Prostate gland (tissue), 2 donors: ENCODE data around the gene SEPTIN8.

ENCODE experiments used
- POLR2AphosphoS5 ChIP-seq: sonication (generic); formaldehyde crosslinking; IDR thresholded peaks from one replicate; pipeline ENCODE4 v1.6.1; 2017; ENCODE audit warnings: antibody characterized with exemption
- TF ChIP-seq, protein P1 (sequence below), 4 experiments: fragments of 200-600 bp in 2 of 4; fragments of 450-650 bp in 2 of 4; sonication (generic) in 2 of 4; IDR thresholded peaks; 1 replicate in 3 of 4; 2 replicates in 1 of 4; pipeline ENCODE4 v1.5.1; 2016 to 2019; ENCODE audit warnings: antibody characterized with exemption in 4 of 4, mild to moderate bottlenecking in 2 of 4, moderate library complexity in 2 of 4

DNA sequence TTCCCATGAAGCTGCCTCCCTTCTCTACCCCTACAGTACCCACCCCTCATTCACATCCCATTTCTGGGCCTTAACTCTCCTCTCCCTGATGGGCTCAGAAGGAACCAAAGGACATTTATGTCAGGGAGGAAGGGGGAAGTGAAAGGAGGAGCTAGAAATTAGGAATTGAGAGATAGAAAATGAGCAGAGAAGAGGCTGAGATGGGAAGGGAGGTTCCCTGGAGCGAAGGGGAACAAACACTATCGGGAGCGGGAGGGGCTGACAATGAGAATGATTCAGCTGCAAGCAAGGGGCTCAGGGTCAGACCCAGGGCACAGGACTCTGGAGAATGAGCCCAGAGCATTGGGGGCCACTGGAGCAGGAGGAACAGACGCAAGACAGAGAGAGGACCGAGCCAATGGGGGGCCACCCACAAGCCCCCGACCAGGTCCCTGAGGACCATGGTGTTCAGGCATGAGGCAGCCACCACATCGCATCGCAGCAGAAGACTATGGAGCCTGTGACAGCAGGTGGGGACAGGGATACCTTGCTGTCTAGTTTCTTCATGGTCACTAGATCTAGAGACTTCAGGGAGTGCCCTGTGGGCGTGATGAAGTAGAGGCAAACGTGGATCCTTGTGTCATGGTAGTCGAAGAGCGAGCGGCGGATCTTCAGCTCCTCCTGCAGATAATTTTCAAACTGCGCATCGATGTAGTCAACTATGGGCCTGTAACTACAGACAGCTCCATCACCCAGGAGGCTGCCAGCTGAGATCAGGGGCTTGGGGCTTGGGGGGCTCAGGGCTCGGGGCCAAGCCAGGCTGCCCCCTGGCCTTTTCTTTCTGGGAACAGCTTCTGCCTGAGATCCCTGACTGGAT, 13.6 kb downstream of the SEPTIN8 start:
- TF ChIP-seq, protein P1, sequence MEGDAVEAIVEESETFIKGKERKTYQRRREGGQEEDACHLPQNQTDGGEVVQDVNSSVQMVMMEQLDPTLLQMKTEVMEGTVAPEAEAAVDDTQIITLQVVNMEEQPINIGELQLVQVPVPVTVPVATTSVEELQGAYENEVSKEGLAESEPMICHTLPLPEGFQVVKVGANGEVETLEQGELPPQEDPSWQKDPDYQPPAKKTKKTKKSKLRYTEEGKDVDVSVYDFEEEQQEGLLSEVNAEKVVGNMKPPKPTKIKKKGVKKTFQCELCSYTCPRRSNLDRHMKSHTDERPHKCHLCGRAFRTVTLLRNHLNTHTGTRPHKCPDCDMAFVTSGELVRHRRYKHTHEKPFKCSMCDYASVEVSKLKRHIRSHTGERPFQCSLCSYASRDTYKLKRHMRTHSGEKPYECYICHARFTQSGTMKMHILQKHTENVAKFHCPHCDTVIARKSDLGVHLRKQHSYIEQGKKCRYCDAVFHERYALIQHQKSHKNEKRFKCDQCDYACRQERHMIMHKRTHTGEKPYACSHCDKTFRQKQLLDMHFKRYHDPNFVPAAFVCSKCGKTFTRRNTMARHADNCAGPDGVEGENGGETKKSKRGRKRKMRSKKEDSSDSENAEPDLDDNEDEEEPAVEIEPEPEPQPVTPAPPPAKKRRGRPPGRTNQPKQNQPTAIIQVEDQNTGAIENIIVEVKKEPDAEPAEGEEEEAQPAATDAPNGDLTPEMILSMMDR (IDR thresholded peaks at IDR 0.05) = no peak
- no peak for TF ChIP-seq POLR2AphosphoS5
